IPS-11a (cell line): ENCODE measurements around the gene RHBDD1.

Source experiments
- H3K4me3 ChIP-seq: one replicate; pipeline ENCODE4 v1.5.1; 2013; ENCODE audit warnings: low read depth, low read length, control low read depth

The RHBDD1 gene

GRCh38 chr2:227022608-227023007, 186.8 kb downstream of the RHBDD1 start:
- no peak overlapping the region for H3K4me3 ChIP-seq

DNA sequence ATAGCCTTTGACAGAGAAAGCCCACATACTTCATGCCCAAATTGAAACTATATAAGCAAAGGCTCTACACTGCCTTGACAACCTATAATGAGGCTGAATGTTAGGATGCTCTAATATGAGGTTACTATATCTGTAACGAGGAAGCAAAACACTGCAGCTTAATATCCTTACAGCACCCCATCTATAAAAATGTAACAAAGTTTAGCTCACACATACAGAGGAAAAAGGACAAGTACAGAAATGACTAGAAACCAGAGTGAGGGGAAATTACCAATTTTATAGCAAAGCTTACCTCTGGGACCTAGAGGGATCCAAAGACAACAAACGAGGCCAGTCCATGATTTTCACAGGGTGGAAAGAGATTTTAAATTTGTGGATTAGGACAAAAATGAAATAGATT, 189.7 kb downstream of the RHBDD1 start:
- no peak overlapping the region for H3K4me3 ChIP-seq

DNA sequence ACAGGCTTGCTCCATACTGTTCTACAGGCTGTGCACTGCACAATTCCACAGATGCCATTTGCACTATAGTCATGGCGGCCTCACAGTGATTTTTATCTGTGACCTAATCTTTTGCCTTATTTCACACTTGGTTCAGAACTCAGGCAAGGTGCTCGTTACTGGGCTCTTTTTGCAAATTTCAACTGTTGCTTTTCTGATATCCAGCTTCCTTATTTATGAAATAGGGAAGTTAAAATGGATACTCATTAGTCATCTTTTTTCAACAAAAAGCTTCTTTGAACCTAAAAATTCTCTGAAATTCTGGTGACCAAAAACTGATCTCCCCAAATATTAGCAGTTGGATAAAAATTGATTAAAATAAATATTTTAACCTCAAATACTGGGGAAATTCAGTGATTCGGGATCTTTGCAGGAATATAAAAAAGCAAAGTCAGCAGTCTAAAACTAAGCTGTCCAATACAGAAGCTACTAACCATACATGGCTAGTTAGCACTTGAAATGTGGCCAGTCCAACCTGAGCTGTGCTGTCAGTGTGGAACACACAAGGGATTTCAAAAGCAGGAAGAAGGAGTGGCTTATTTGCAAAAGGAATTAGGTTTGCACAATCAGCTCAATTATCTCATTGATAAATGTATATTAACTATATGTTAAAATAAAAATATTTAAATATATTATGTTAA, 193.7 kb downstream of the RHBDD1 start:
- H3K4me3 ChIP-seq, result no peak overlapping the region

DNA sequence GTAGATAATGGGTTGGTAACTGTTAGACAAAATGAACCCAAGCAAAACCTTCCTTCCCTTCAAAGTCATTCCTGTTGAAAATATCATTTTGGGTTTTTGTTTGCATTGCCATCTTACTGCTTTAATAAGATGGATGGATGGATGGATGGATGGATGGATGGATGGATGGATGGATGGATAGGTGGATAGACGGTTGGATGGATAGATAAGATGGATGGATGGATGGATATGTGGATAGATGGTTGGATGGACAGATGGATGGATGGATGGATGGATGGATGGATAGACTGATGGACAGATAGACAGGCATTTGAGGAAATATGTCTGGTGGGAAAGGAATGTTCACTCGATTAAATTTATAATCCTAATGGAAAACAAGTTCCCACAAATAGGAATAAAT, 194.9 kb downstream of the RHBDD1 start:
- no peak overlapping the region for H3K4me3 ChIP-seq

DNA sequence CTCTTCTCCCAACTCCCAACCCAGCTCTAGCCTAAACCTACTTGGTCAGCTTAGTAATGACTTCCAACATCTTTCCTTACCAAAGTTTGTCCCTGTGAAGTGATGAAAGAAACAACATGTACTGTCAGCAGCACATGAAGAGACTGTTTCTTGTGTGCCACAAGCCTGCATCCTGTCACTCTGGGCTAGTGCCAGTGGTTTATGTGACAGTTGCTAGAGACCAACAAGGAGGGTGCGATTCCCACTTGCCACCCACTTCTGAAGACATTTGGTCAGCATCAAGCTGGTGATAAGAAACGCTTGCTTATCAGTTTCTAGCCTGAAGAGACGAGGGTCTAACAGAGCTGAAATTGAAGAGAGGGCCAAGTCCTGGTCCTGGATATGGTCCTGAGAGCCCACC, 195.5 kb downstream of the RHBDD1 start:
- no peak overlapping the region for H3K4me3 ChIP-seq

DNA sequence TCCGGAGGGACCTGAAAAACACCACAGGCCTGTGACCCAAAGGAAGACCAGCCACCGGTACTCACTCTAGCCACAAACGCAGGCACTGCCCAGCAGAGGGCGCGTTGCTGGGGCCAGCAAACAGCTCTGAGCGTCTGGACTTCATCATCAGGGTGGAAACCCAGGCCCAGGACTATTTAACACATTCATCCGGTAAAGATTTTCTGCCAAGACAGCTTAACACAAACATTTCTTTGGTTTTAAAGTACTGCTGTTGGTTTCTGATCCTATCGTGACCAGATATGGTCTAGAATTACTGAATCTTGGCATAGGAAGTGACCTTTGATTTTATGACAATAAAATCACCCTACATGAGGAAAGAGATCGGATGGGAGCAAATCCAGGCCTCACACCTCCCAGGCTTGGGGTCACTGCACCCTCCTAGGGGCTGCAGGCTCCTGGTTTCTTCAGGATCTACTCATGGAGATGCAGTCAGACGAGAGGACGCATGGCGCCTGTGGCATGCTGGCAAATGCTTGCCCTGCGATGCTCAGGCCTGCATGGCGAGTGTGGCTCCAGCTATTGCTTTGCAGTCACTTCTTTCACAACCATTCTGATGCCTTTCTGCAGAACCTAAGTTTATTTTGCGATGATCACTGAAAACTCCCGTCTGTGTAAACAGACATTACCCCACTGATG, 197.8 kb downstream of the RHBDD1 start:
- no peak overlapping the region for H3K4me3 ChIP-seq

- no peak overlapping the region for H3K4me3 ChIP-seq
Measured at GRCh38 chr2:227035711-227036367, 200.0 kb downstream of the RHBDD1 start.

DNA sequence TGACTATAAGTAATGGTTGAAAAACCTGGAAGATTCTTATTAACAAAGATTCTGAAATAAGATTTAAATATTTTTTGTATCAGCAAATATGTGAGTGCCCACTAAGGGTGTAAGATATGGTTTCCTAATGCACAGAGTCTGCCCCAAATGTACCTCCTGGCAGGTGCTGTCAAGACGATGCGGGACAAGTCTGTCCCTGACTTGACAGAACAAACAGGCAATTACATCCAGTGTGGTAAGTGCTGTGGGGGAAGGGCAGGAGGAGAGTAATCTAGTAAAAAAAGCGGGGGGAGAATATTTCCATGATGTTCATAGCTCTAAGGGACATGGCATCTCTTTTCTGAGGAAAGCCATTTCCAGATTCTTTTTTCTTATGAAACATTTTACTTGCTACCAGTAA, 200.7 kb downstream of the RHBDD1 start:
- no peak overlapping the region for H3K4me3 ChIP-seq

DNA sequence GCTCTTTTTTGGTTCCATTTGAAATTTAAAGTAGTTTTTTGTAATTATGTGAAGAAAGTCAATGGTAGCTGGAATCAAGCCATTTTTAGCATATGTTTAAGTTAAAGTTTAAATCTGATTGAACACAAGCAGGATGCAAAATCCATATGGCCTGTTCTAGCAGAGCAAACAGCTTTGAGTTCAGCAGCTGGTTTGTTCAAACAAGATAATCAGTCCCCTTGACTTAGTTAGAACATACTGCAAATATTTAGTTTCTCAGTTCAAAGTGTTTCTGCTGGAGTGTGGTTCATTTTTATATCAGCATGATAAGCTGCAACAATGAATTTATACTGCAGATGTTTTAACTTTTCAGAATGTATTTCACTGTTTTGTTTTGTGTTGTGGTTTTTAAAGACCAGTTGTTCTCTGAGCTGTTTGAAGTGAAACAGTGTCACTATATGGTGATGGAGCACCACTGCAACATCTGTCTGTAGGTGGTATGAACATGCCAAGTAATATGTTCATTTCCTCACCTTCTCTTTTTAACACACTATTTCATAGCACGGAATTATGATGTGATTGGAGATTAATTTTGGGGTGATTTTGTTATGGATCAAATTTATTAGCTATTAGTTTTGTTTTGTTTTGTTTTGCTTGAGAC, 202.8 kb downstream of the RHBDD1 start:
- H3K4me3 ChIP-seq, result no peak overlapping the region

DNA sequence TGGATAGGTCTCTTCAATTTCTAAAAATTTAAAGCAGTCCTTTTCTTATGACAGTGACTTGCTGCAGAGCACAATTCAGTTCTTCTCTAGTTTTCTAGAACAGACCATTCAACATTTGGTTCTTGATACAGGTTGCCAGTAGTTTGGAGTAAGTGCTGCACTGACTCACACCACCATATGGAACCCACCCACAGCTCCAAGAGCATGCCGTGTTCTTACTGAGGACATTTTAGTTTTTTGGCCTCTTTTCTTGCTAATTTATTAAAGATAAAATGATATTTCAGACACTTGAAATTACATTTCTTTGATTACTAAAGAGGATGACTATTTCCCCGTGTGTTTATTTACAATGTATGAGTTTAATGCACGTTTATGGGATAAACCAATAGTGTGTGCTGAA, 208.1 kb downstream of the RHBDD1 start:
- H3K4me3 ChIP-seq, result no peak overlapping the region
